Peyer's patch (tissue), 4 donors: ENCODE data around the gene CTCFL.

ENCODE experiments used
- CTCF ChIP-seq, 6 experiments: fragments of 450-650 bp in 4 of 6; fragments of 200-600 bp in 2 of 6; sonication (generic) in 1 of 6; IDR thresholded peaks; one replicate each; pipeline ENCODE4 v1.5.1; 2017 to 2019; ENCODE audit warnings: antibody characterized with exemption in 6 of 6, mild to moderate bottlenecking in 3 of 6, moderate library complexity in 1 of 6
- POLR2A ChIP-seq, 2 donors: fragments of 450-650 bp; IDR thresholded peaks; one replicate each; pipeline ENCODE4 v1.5.1; 2017; ENCODE audit warnings: antibody characterized with exemption in 2 of 2, mild to moderate bottlenecking in 2 of 2, moderate library complexity in 2 of 2

GRCh38 chr20:57568088-57568896, 43.4 kb upstream of the CTCFL start:
- no peak for TF ChIP-seq CTCF (IDR thresholded peaks at IDR 0.05)
- peak; percentile 9 to 31 for TF ChIP-seq POLR2A (IDR thresholded peaks at IDR 0.05)
